A172 (cell line): ENCODE data around the gene EFHC2. TPM values are rescaled to one million over a fixed set of nuclear protein-coding genes. Genes with fewer than 3 reads are reported as not detected.

Experiments used
- DNase-seq: peaks from one replicate; pipeline ENCODE4 v3.0.0-alpha.2; 2015; ENCODE audit warnings: low spot score
- total RNA-seq: library from RNA; depleted of rRNA; stranded (reverse); fragments of >200 nt; shearing (Covaris generic); gene quantifications from 2 replicates; pipeline ENCODE4 v1.2.3, GENCODE V29; 2014; rRNA removed

EFHC2 gene
- total RNA-seq, 1 experiment from 2014 or later: 0.91 TPM

GRCh38 chrX:44147130-44147529, 196.3 kb downstream of the EFHC2 start:
- DNase-seq: no peak

GRCh38 chrX:44144177-44144945, 199.1 kb downstream of the EFHC2 start:
- DNase-seq: no peak

DNA sequence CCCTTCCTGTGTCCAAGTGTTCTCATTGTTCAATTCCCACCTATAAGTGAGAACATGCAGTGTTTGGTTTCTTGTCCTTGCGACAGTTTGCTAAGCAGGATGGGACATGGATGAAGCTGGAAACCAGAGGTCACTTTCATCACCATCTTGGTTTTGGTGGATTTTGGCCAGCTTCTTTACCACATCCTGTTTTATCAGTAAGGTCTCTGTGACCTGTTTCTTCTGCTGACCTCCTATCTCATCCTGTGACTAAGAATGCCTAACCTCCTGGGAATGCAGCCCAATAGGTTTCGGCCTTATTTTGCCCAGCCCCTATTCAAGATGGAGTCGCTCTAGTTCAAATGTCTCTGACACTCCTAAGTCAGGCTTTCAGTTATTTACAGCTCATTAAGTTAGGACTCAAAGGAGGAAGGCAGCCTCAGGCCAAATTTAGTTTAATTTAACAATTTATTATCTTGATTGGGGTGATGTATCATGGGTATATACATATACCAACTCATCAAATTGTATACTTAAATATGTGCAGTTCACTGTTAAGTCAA, 200.3 kb downstream of the EFHC2 start:
- DNase-seq: peak; percentile 60

GRCh38 chrX:44130189-44130588, 213.3 kb downstream of the EFHC2 start:
- DNase-seq: no peak

DNA sequence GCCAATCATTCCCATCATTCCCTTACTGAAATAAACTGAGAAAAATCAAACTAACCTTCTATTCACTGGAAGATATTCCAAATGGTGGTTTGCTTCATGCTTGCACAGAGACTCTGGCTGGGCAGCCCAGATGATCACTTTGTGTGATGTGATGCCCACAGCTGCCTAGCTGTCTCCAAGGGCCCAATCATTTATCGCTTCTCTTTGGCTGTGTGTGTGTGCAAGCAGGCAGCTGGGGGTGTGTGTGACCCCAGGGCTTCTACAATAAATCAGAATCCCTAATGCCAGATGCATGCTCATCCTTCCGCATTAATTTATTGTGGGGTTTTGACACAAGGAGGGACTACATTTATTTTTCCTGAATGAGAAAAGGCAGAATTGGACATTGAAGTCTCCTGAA, 230.1 kb downstream of the EFHC2 start:
- DNase-seq: no peak

DNA sequence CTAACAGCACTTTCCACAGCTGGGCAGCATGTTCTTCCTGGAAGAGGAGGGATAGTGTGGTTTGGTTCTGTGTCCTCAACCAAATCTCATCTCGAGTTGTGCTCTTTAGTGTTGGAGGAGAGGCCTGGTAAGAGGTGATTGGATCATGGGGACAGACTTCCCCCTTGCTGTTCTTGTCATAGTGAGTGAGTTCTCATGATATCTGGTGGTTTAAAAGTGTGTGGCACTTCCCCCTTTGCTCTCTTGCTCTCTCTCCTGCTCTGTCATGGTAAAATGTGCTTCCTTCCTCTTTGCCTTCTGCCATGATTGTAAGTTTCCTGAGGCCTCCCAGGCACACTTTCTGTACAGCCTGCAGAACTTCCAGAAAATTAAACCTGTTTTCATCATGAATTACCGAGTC, 236.6 kb downstream of the EFHC2 start:
- no peak for DNase-seq

DNA sequence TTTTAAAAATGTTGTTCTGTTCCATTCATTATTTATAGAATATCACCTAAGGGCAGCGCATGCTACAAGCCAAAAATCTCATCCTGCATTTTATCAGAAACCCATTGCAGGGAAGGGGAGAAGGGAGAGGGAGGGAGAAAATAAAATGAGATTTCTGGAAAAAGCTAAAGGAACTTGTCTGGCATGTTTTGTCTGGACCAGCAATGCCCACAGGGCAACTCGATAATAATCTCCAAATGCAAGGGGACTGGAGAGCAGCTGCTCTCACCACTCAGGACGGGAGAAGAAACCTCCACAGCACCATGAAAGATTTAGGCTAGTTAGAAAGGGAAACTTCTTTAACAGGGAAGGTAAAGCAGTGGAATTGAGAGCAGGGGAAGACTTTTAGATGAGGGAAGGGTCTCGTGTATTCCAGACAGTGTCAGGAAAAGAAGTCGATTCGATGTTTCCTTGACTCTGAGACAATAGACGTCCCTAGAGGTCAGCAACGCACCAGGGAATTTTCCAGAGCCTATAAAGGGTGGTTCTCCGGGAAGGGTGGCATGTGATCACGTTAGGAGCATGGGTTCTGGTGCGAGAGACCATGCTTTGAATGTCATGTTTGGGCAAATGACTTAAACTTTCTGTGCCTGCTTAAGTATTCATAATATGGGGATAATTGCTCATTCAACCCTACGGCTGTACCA, 238.1 kb downstream of the EFHC2 start:
- no peak for DNase-seq

- DNase-seq: no peak
Measured at GRCh38 chrX:44104699-44105098, 238.8 kb downstream of the EFHC2 start.

- no peak for DNase-seq
Measured at GRCh38 chrX:44101281-44101680, 242.2 kb downstream of the EFHC2 start.

- DNase-seq: no peak
Measured at GRCh38 chrX:44099366-44099765, 244.1 kb downstream of the EFHC2 start.

Other genes starting within 250 kb of the EFHC2 start
- 45.6 and 54.2 TPM in 2 replicates for gene FUNDC1, start 199.2 kb upstream of the EFHC2 start, total RNA-seq